Gastroesophageal sphincter (tissue), 4 donors: ENCODE results near the gene SETDB1. TPM values are rescaled to one million over a fixed set of nuclear protein-coding genes. Genes with fewer than 3 reads are reported as not detected.
A peak's percentile ranks its signal among the peaks of the same experiment; 100 is the strongest.

Experiments used
- ATAC-seq: fragments of 150-250 bp; one replicate; pipeline ENCODE4 v1.9.1; 2016; ENCODE audit warnings: mild to moderate bottlenecking, moderate library complexity
- H3K27ac ChIP-seq, 4 donors: fragments of 200-600 bp; sonication (generic) in 3 of 4; 1 replicate in 3 of 4; 2 replicates in 1 of 4; pipeline ENCODE4 v1.5.1; 2016 to 2019
- H3K27me3 ChIP-seq: fragments of 200-600 bp; sonication (generic); one replicate; pipeline ENCODE4 v1.5.1; 2019
- H3K36me3 ChIP-seq, 2 donors: fragments of 200-600 bp; sonication (generic); one replicate each; pipeline ENCODE4 v1.5.1; 2019; ENCODE audit warnings: control low read depth in 1 of 2
- H3K4me1 ChIP-seq, 3 donors: fragments of 200-600 bp; sonication (generic); 1 replicate in 2 of 3; 2 replicates in 1 of 3; pipeline ENCODE4 v1.5.1; 2016 to 2019; ENCODE audit warnings: control low read depth in 2 of 3
- H3K4me3 ChIP-seq, 2 donors: fragments of 200-600 bp; sonication (generic); one replicate each; pipeline ENCODE4 v1.5.1; 2019; ENCODE audit warnings: mild to moderate bottlenecking in 1 of 2, moderate library complexity in 1 of 2
- H3K9me3 ChIP-seq, 3 donors: fragments of 200-600 bp; sonication (generic); one replicate each; pipeline ENCODE4 v1.5.1; 2017 to 2019; ENCODE audit warnings: control low read depth in 2 of 3
- CTCF ChIP-seq, 4 experiments: fragments of 200-600 bp in 2 of 4; fragments of 450-650 bp in 2 of 4; sonication (generic) in 1 of 4; IDR thresholded peaks; one replicate each; pipeline ENCODE4 v1.5.1; 2017 to 2019; ENCODE audit warnings: antibody characterized with exemption in 4 of 4, mild to moderate bottlenecking in 2 of 4, moderate library complexity in 2 of 4
- EP300 ChIP-seq: sonication (generic); formaldehyde crosslinking; IDR thresholded peaks from one replicate; pipeline ENCODE4 v1.6.1; 2017; ENCODE audit warnings: antibody characterized with exemption, mild to moderate bottlenecking
- POLR2A ChIP-seq, 2 donors: fragments of 450-650 bp; IDR thresholded peaks; one replicate each; pipeline ENCODE4 v1.6.1; 2017; ENCODE audit warnings: antibody characterized with exemption in 2 of 2, mild to moderate bottlenecking in 2 of 2, moderate library complexity in 1 of 2
- POLR2AphosphoS5 ChIP-seq: sonication (generic); formaldehyde crosslinking; IDR thresholded peaks from one replicate; pipeline ENCODE4 v1.6.1; 2017; ENCODE audit warnings: antibody characterized with exemption
- WGBS, 2 donors: methylation state at CpG; one replicate each; pipeline ENCODE4 v1.1.5; 2018; ENCODE audit warnings: low coverage in 1 of 2; 5-methylcytosine and 5-hydroxymethylcytosine counted together
- total RNA-seq, 4 donors: library from RNA; depleted of rRNA; stranded (reverse); fragments of >200 nt; gene quantifications; one replicate each; pipeline ENCODE4 v1.1.0, GENCODE V29; 2016

Gene SETDB1
- total RNA-seq, 4 donors from 2014 or later: 21.9 to 32.2 (median 28.7) TPM

- Histone ChIP-seq H3K27ac (no peak overlapping the region), H3K9me3 (no peaks in the 10 kb centered on the region), H3K4me1 (peaks cover 0 to 53% (median 11%) of the 10 kb centered on the region in 3 donors), H3K36me3 (peaks cover 0 to 16% of the 10 kb centered on the region in 2 donors), H3K4me3 (no peak overlapping the region), H3K27me3 (no peaks in the 10 kb centered on the region)
- ATAC-seq: no peak
- WGBS, 2 donors: 38 to 61% methylated on average over 2 to 4 of the region's 4 CpGs
- no peak for TF ChIP-seq CTCF (IDR thresholded peaks at IDR 0.05)
- no peak for TF ChIP-seq EP300
- no peak for TF ChIP-seq POLR2AphosphoS5
- TF ChIP-seq POLR2A (IDR thresholded peaks at IDR 0.05): no peak
These were observed 85.1 kb downstream of the SETDB1 start for GRCh38 chr1:151011154-151011850.

- no peak for ATAC-seq
- no peak for TF ChIP-seq POLR2A (IDR thresholded peaks at IDR 0.05)
- no peak for TF ChIP-seq EP300
- no peak for TF ChIP-seq CTCF (IDR thresholded peaks at IDR 0.05)
- no peak for TF ChIP-seq POLR2AphosphoS5
These were observed 86.7 kb downstream of the SETDB1 start for GRCh38 chr1:151012684-151013471.

GRCh38 chr1:151013518-151013917 lies 87.4 kb downstream of the SETDB1 start:
- ATAC-seq: no peak
- WGBS, 2 donors: 51 to 80% methylated on average over 1 to 2 of the region's 2 CpGs
- no peaks in the 10 kb centered on the region for H3K27me3 ChIP-seq
- H3K36me3 ChIP-seq: peaks cover 0 to 28% of the 10 kb centered on the region in 2 donors
- H3K27ac ChIP-seq: no peak overlapping the region
- H3K4me3 ChIP-seq: no peak overlapping the region
- no peaks in the 10 kb centered on the region for H3K9me3 ChIP-seq
- TF ChIP-seq POLR2AphosphoS5: no peak
- TF ChIP-seq EP300: no peak
- TF ChIP-seq CTCF (IDR thresholded peaks at IDR 0.05): no peak
- TF ChIP-seq POLR2A (IDR thresholded peaks at IDR 0.05): no peak
- peaks cover 0 to 39% (median 0%) of the 10 kb centered on the region in 3 donors for H3K4me1 ChIP-seq

More at GRCh38 chr1:151012684-151013471, 86.7 kb downstream of the SETDB1 start:
- H3K4me3 ChIP-seq: no peak overlapping the region
- H3K4me1 ChIP-seq: peaks cover 0 to 41% (median under 1%) of the 10 kb centered on the region in 3 donors
- H3K9me3 ChIP-seq: no peaks in the 10 kb centered on the region
- peaks cover 0 to 21% of the 10 kb centered on the region in 2 donors for H3K36me3 ChIP-seq
- no peaks in the 10 kb centered on the region for H3K27me3 ChIP-seq
- 84% methylated on average over 4 to 10 of the region's 14 CpGs for WGBS, 2 donors
- H3K27ac ChIP-seq: peak overlapping the region in 1 of 4 donors; percentile 35

Other genes starting within 250 kb of the SETDB1 start
- 10 to 100 TPM; 18.5 to 27.9 (median 21.0) TPM for gene GOLPH3L, start 229.2 kb upstream of the SETDB1 start, total RNA-seq
- gene HORMAD1, start 205.5 kb upstream of the SETDB1 start, total RNA-seq: 1 to 10 TPM in 1 of 4 donors, under 1 TPM in 1, not detected in 2; 0.94 to 1.6 TPM
- gene CTSS, start 160.6 kb upstream of the SETDB1 start, total RNA-seq: 10 to 100 TPM in 3 of 4 donors, 1 to 10 TPM in 1; 9.3 to 80.3 (median 50.4) TPM
- 10 to 100 TPM; 29.1 to 69.1 (median 50.4) TPM for gene CTSK, start 118.1 kb upstream of the SETDB1 start, total RNA-seq
- gene ARNT, start 49.8 kb upstream of the SETDB1 start, total RNA-seq: 10 to 100 TPM; 43.2 to 53.2 (median 50.2) TPM
- not detected for gene CTXND2, start 39.2 kb upstream of the SETDB1 start, total RNA-seq
- gene CERS2, start 48.5 kb downstream of the SETDB1 start, total RNA-seq: 100 to 1,000 TPM in 3 of 4 donors, 10 to 100 TPM in 1; 98.3 to 142 (median 127) TPM
- gene ANXA9, start 55.9 kb downstream of the SETDB1 start, total RNA-seq: under 1 TPM in 1 of 4 donors, not detected in 3; 0.31 TPM
- gene MINDY1, start 80.5 kb downstream of the SETDB1 start, total RNA-seq: 10 to 100 TPM; 21.2 to 39.2 (median 33.2) TPM
- 10 to 100 TPM; 24.2 to 28.9 (median 26.7) TPM for gene PRUNE1, start 82.1 kb downstream of the SETDB1 start, total RNA-seq
- gene BNIPL, start 110.2 kb downstream of the SETDB1 start, total RNA-seq: 1 to 10 TPM in 1 of 4 donors, under 1 TPM in 3; 0.13 to 6.1 (median 0.70) TPM
- gene C1orf56, start 121.4 kb downstream of the SETDB1 start, total RNA-seq: 1 to 10 TPM; 3.7 to 9.8 (median 7.0) TPM
- 10 to 100 TPM; 51.2 to 56.0 (median 54.4) TPM for gene CDC42SE1, start 133.3 kb downstream of the SETDB1 start, total RNA-seq
- 1 to 10 TPM in 2 of 4 donors, under 1 TPM in 2; 0.16 to 1.8 (median 1.1) TPM for gene MLLT11, start 134.0 kb downstream of the SETDB1 start, total RNA-seq
- gene GABPB2, start 144.4 kb downstream of the SETDB1 start, total RNA-seq: 10 to 100 TPM; 20.6 to 28.5 (median 21.6) TPM
- gene SEMA6C, start 220.3 kb downstream of the SETDB1 start, total RNA-seq: 10 to 100 TPM in 1 of 4 donors, 1 to 10 TPM in 3; 6.1 to 13.9 (median 8.0) TPM
- 1 to 10 TPM in 3 of 4 donors, under 1 TPM in 1; 0.85 to 7.2 (median 4.4) TPM for gene TNFAIP8L2, start 230.3 kb downstream of the SETDB1 start, total RNA-seq
- gene LYSMD1, start 239.5 kb downstream of the SETDB1 start, total RNA-seq: 10 to 100 TPM; 14.0 to 28.6 (median 14.4) TPM
- gene SCNM1, start 239.8 kb downstream of the SETDB1 start, total RNA-seq: 10 to 100 TPM; 18.7 to 32.0 (median 25.6) TPM
- 1 to 10 TPM in 1 of 4 donors, not detected in 3; 2.2 TPM for gene TMOD4, start 249.6 kb downstream of the SETDB1 start, total RNA-seq